Activated CD4-positive, alpha-beta T cell treated with anti-CD3 and anti-CD28 coated beads, Interleukin-2, amount 50 U/mL, for 4 hours (primary cell): ENCODE results near the gene ASTN1.

Source experiments
- DNase-seq, 2 experiments: peaks; one replicate each; pipeline ENCODE4 v3.0.0-alpha.2; 2020

The ASTN1 gene

GRCh38 chr1:177164380-177165068 lies at the start of gene ASTN1:
Gene ASTN1 (minus strand): TSS chr1:177164712. CDS start chr1:177164676, 36 bp downstream.
- no peak for DNase-seq

GRCh38 chr1:177211231-177211630 lies 46.7 kb upstream of the ASTN1 start:
- DNase-seq = no peak

- no peak for DNase-seq
Measured at GRCh38 chr1:177210071-177210470, 45.6 kb upstream of the ASTN1 start.

GRCh38 chr1:177209357-177209756 lies 44.8 kb upstream of the ASTN1 start:
- DNase-seq = no peak

GRCh38 chr1:177208920-177209319 lies 44.4 kb upstream of the ASTN1 start:
- no peak for DNase-seq

- DNase-seq = no peak
Measured at GRCh38 chr1:177206831-177207355, 42.4 kb upstream of the ASTN1 start.

GRCh38 chr1:177200290-177200689 lies 35.8 kb upstream of the ASTN1 start:
- DNase-seq = no peak

GRCh38 chr1:177198243-177198642 lies 33.7 kb upstream of the ASTN1 start:
- no peak for DNase-seq

GRCh38 chr1:177190308-177190970 lies 25.9 kb upstream of the ASTN1 start:
- DNase-seq = no peak

GRCh38 chr1:177186639-177187038 lies 22.1 kb upstream of the ASTN1 start:
- no peak for DNase-seq

- no peak for DNase-seq
Measured at GRCh38 chr1:177185209-177185608, 20.7 kb upstream of the ASTN1 start.

GRCh38 chr1:177183836-177184235 lies 19.3 kb upstream of the ASTN1 start:
- no peak for DNase-seq

GRCh38 chr1:177181631-177182291 lies 17.2 kb upstream of the ASTN1 start:
- DNase-seq = no peak

- DNase-seq = no peak
Measured at GRCh38 chr1:177181280-177181630, 16.7 kb upstream of the ASTN1 start.

- DNase-seq = no peak
Measured at GRCh38 chr1:177174921-177175634, 10.6 kb upstream of the ASTN1 start.

GRCh38 chr1:177173976-177174375 lies 9.5 kb upstream of the ASTN1 start:
- DNase-seq = no peak

- DNase-seq = no peak
Measured at GRCh38 chr1:177172866-177173265, 8.4 kb upstream of the ASTN1 start.

- no peak for DNase-seq
Measured at GRCh38 chr1:177172272-177172671, 7.8 kb upstream of the ASTN1 start.

- DNase-seq = no peak
Measured at GRCh38 chr1:177171536-177172123, 7.1 kb upstream of the ASTN1 start.

- no peak for DNase-seq
Measured at GRCh38 chr1:177170756-177171535, 6.4 kb upstream of the ASTN1 start, which contains the start of gene BRINP2. Gene BRINP2 (plus strand): TSS chr1:177170958. CDS start chr1:177229877, 58,919 bp downstream.

GRCh38 chr1:177165069-177165439 lies 542 bp upstream of the ASTN1 start:
- no peak for DNase-seq

- DNase-seq = no peak
Measured at GRCh38 chr1:177163844-177164379, 600 bp downstream of the ASTN1 start.
